ENCODE measurements around the gene ZMYND12.

The ZMYND12 gene

GRCh38 chr1:42424201-42424600, 31.6 kb downstream of the ZMYND12 start:
- H3K27me3 ChIP-seq (ENCODE audit: low read length): no peaks in the 10 kb centered on the region
- no peaks in the 10 kb centered on the region for H3K79me2 ChIP-seq (ENCODE audit: insufficient read depth, low read length)
- no peak overlapping the region for H3K27ac ChIP-seq (ENCODE audit: low read depth, low read length)
- H3K4me3 ChIP-seq (ENCODE audit: insufficient read depth, low read length, poor library complexity, severe bottlenecking): no peak overlapping the region
- no peaks in the 10 kb centered on the region for H4K20me1 ChIP-seq (ENCODE audit: low read depth, low read length)
- H3K4me2 ChIP-seq (ENCODE audit: low read depth, low read length, poor library complexity, severe bottlenecking): no peak overlapping the region
- TF ChIP-seq, protein P1, sequence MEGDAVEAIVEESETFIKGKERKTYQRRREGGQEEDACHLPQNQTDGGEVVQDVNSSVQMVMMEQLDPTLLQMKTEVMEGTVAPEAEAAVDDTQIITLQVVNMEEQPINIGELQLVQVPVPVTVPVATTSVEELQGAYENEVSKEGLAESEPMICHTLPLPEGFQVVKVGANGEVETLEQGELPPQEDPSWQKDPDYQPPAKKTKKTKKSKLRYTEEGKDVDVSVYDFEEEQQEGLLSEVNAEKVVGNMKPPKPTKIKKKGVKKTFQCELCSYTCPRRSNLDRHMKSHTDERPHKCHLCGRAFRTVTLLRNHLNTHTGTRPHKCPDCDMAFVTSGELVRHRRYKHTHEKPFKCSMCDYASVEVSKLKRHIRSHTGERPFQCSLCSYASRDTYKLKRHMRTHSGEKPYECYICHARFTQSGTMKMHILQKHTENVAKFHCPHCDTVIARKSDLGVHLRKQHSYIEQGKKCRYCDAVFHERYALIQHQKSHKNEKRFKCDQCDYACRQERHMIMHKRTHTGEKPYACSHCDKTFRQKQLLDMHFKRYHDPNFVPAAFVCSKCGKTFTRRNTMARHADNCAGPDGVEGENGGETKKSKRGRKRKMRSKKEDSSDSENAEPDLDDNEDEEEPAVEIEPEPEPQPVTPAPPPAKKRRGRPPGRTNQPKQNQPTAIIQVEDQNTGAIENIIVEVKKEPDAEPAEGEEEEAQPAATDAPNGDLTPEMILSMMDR (IDR thresholded peaks at IDR 0.05; ENCODE audit: insufficient read depth, low read length, poor library complexity, severe bottlenecking): no peak
- TF ChIP-seq EZH2phosphoT487 (conservative IDR thresholded peaks at IDR 0.05; ENCODE audit: low read length): no peak
- no peaks in the 10 kb centered on the region for H3K9me2 ChIP-seq (replicated peaks; ENCODE audit: insufficient read depth, low read length)
- no peaks in the 10 kb centered on the region for H3K9me3 ChIP-seq (ENCODE audit: insufficient read depth, low read length)
- no peak overlapping the region for H3K9ac ChIP-seq (ENCODE audit: low read length)
- H2AFZ ChIP-seq (ENCODE audit: low read depth, low read length, severe bottlenecking): no peak overlapping the region
- H3F3A ChIP-seq (ENCODE audit: insufficient read depth): no peaks in the 10 kb centered on the region
- no peaks in the 10 kb centered on the region for H3K36me3 ChIP-seq (ENCODE audit: low read length)

- no peaks in the 10 kb centered on the region for H3F3A ChIP-seq (ENCODE audit: insufficient read depth)
- H3K9ac ChIP-seq (ENCODE audit: low read length): no peak overlapping the region
- no peak overlapping the region for H3K27ac ChIP-seq (ENCODE audit: low read depth, low read length)
- no peak overlapping the region for H2AFZ ChIP-seq (ENCODE audit: low read depth, low read length, severe bottlenecking)
- H3K9me3 ChIP-seq (ENCODE audit: insufficient read depth, low read length): no peaks in the 10 kb centered on the region
- H3K36me3 ChIP-seq (ENCODE audit: low read length): no peaks in the 10 kb centered on the region
- no peaks in the 10 kb centered on the region for H3K27me3 ChIP-seq (ENCODE audit: low read length)
- H3K4me2 ChIP-seq (ENCODE audit: low read depth, low read length, poor library complexity, severe bottlenecking): no peak overlapping the region
- no peaks in the 10 kb centered on the region for H3K9me2 ChIP-seq (replicated peaks; ENCODE audit: insufficient read depth, low read length)
- H3K4me3 ChIP-seq (ENCODE audit: insufficient read depth, low read length, poor library complexity, severe bottlenecking): no peak overlapping the region
- no peaks in the 10 kb centered on the region for H3K79me2 ChIP-seq (ENCODE audit: insufficient read depth, low read length)
- no peaks in the 10 kb centered on the region for H4K20me1 ChIP-seq (ENCODE audit: low read depth, low read length)
- no peak for TF ChIP-seq EZH2phosphoT487 (conservative IDR thresholded peaks at IDR 0.05; ENCODE audit: low read length)
- TF ChIP-seq, protein P1 (IDR thresholded peaks at IDR 0.05; ENCODE audit: insufficient read depth, low read length, poor library complexity, severe bottlenecking): no peak
Observed at GRCh38 chr1:42423681-42424080, 32.1 kb downstream of the ZMYND12 start.

DNA sequence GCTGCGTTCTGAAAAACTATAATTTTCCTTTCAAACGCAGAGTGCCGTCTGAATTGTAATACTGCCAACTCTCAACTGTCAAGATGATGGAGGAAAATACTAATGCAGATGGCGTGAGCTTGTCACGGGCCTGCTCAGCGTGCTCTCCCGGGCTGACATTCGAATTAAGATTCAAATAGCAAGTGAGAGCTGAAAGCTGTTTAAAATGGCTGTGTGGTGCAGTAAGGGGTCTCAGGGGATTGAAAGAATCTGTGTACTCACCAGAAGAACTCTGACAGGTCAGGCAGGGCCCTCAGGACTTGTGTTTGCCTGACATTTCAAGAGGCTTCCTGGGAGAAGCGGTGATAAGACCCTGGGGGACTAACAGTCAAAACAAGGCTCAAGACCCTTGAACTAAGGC, 33.1 kb downstream of the ZMYND12 start:
- no peaks in the 10 kb centered on the region for H3K79me2 ChIP-seq (ENCODE audit: insufficient read depth, low read length)
- H3K36me3 ChIP-seq (ENCODE audit: low read length): no peaks in the 10 kb centered on the region
- H3K4me2 ChIP-seq (ENCODE audit: low read depth, low read length, poor library complexity, severe bottlenecking): no peak overlapping the region
- TF ChIP-seq EZH2phosphoT487 (conservative IDR thresholded peaks at IDR 0.05; ENCODE audit: low read length): no peak
- TF ChIP-seq, protein P1 (IDR thresholded peaks at IDR 0.05; ENCODE audit: insufficient read depth, low read length, poor library complexity, severe bottlenecking): no peak
- H3K27ac ChIP-seq (ENCODE audit: low read depth, low read length): no peak overlapping the region
- no peak overlapping the region for H3K9ac ChIP-seq (ENCODE audit: low read length)
- no peaks in the 10 kb centered on the region for H4K20me1 ChIP-seq (ENCODE audit: low read depth, low read length)
- no peaks in the 10 kb centered on the region for H3K9me3 ChIP-seq (ENCODE audit: insufficient read depth, low read length)
- no peaks in the 10 kb centered on the region for H3K27me3 ChIP-seq (ENCODE audit: low read length)
- no peaks in the 10 kb centered on the region for H3F3A ChIP-seq (ENCODE audit: insufficient read depth)
- H3K4me3 ChIP-seq (ENCODE audit: insufficient read depth, low read length, poor library complexity, severe bottlenecking): no peak overlapping the region
- H2AFZ ChIP-seq (ENCODE audit: low read depth, low read length, severe bottlenecking): no peak overlapping the region
- H3K9me2 ChIP-seq (replicated peaks; ENCODE audit: insufficient read depth, low read length): no peaks in the 10 kb centered on the region

All from SU-DHL-6 (cell line).